KOPT-K1 (cell line): ENCODE data around the gene CX3CR1.

Experiments used
- H3K27ac ChIP-seq: fragments of 200-600 bp; sonication (generic); 2 replicates; pipeline ENCODE4 v1.5.1; 2016; ENCODE audit warnings: antibody characterized with exemption, mild to moderate bottlenecking, low read depth, low read length; ENCODE audit not compliant: poor library complexity, severe bottlenecking
- H3K36me3 ChIP-seq: fragments of 200-600 bp; sonication (generic); 2 replicates; pipeline ENCODE4 v1.5.1; 2017; ENCODE audit warnings: antibody characterized with exemption, mild to moderate bottlenecking, low read length, moderate library complexity; ENCODE audit not compliant: insufficient read depth
- H3K9me3 ChIP-seq: fragments of 200-600 bp; sonication (generic); 2 replicates; pipeline ENCODE4 v1.5.1; 2017; ENCODE audit warnings: antibody characterized with exemption, low read length, mild to moderate bottlenecking; ENCODE audit not compliant: insufficient read depth, poor library complexity, severe bottlenecking

CX3CR1 gene

DNA sequence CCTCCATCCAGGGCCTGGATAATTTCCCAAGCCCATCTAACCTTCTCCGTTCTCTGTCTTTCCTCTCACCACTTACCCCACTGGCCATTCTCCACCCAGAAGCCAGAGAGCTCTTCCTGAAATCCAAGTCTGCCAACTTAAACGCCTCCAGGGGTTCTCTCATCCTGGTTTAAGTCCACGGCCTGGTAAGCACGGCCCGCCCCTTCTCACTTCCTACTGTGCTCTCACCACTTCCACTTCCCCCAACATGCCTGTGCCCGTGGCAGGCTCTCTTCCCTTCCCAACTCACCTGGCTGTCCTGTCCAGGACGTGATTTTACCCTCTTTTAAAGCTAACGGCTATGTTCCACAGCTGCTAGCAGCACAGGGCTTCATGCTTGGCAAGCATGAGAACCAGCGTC is 1.7 kb upstream of the CX3CR1 start:
- no peaks in the 10 kb centered on the region for H3K9me3 ChIP-seq
- no peaks in the 10 kb centered on the region for H3K36me3 ChIP-seq
- H3K27ac ChIP-seq: no peak overlapping the region

DNA sequence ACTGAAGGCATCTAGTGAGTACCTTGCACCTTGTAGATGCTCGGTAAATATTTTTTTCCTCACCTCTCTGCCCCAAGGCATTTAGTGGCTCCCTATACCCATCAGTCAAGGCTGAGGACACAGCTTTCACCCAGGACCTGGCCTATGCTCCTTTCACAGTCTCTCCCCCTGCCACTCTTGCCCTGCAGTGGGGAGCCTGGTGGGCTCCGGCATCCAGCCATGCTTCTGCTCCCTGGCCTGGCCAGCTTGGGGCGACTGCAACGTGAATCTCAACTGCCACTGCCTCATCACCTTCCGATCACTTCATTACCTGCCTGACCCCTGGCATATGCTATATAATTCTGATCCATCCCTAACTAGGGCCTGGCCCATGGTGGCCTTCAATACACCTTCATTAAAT is 735 bp upstream of the CX3CR1 start:
- Histone ChIP-seq H3K9me3 (no peaks in the 10 kb centered on the region), H3K27ac (no peak overlapping the region), H3K36me3 (no peaks in the 10 kb centered on the region)

DNA sequence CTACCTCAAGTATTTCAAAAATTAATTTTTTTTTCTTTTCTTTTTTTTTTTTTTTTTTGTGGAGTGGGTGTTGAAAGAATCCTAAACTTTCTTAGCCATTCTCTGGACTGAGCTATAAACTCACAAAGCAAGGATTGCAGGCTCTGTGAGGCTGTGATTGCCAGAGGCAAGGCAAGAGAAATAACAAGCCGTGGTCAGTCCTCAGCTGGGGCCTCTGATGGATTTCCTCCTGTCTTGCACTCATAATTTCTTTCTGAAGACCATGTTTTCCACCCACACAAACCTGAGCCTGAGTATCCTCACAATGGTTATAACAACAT is 1.3 kb downstream of the CX3CR1 start:
- Histone ChIP-seq H3K27ac (no peak overlapping the region), H3K9me3 (no peaks in the 10 kb centered on the region), H3K36me3 (no peaks in the 10 kb centered on the region)

DNA sequence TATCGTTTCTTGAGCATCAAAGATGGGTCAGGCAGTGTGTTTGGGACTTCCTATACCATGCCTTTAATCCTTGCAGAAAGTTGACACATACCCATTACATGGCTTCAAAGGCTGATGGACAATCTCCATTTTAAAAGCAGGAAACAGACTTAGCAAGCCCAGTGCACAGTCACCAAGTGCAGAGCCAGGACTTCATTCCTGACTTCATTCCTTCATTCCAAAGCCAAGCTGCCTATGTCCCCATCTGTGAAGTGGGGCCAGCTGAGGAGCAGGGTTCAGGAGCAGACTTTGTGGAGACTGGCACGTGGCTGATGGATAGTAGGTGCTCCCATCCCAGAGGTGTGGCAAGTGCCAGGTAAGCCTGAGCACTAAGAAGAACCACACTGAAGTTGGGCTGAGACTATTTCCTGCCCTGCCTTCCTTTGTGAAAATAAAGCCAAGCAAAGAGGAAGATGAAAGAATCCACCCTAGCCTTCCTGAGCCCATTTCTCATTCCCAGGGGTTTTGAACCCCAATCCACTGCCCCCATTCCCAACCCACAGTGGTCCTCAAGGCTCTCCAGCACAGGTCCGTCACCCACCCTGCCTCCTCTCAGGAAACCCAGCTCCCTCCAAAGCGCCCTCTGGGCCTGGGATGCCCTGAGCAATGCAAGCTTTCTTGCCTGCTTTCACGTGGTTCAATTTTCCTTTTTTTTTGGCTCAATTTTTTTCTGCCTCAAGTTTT is 1.8 kb downstream of the CX3CR1 start:
- Histone ChIP-seq H3K27ac (no peak overlapping the region), H3K36me3 (no peaks in the 10 kb centered on the region), H3K9me3 (no peaks in the 10 kb centered on the region)

DNA sequence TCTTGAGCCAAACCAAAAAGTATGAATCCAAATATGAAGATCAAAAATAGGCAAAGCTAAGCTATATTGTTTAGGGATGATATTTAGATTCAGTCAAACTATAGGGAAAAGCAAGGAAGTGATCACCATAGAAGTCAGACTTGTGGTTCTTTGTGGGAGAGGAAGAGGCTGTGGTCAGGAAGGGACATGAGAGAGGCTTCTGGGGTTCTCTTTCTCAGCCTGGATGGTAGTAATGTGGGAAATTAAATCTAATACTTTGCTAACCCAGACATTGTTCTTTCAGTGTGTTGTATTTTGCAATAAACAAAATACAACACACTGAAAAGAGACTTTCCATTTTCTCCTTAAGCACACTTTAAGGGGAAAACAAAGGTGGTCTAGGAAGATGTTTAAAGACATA is 3.1 kb downstream of the CX3CR1 start:
- H3K36me3 ChIP-seq: no peaks in the 10 kb centered on the region
- no peaks in the 10 kb centered on the region for H3K9me3 ChIP-seq
- no peak overlapping the region for H3K27ac ChIP-seq

DNA sequence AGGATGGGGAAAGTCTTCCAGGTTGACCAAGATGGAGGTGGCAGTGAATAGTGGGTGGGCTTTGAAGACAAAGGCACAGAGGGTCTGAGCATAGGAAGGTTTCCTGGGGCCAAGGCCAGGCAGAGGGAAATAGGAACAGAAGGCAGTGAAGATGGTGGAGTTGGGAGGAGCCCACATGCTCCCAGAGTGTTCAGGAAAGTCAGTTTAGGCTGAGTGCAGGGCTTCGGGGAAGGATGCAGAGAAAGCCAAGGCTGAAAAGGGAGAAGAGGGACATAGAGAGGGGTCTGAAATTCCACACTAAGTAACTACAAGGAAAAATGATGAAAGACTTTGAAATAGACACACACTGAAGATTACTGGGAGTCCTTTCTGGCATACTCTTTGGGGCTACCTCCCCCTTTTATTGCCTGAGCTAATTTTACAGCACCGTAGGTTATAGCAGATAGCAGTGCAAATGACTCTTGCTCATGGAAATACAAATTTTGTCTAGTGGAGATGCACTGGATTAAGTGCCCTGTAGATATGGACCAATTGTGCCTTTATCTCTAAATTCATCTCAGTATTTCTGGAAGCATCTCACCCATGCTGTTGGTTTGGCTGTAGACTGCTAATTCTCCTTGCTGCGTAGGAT is 3.8 kb downstream of the CX3CR1 start:
- Histone ChIP-seq H3K9me3 (no peaks in the 10 kb centered on the region), H3K27ac (no peak overlapping the region), H3K36me3 (no peaks in the 10 kb centered on the region)

DNA sequence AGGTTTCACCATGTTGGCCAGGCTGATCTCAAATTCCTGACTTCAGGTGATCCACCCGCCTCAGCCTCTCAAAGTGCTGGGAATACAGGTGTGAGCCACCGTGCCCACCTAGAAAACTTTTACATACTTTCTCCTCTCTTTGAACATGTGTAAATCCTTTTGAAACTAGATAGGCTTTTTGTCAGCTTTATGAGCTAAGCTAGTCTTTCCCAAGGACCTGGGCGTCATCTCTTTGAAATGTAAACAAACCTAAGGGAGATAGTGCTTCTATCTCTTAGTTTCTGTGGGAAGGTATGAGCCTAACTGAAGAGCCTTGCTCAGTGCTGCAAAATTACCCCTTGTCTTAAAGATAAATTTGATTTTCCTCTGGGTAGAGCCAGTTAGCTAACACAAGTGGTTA is 4.8 kb downstream of the CX3CR1 start:
- no peaks in the 10 kb centered on the region for H3K36me3 ChIP-seq
- no peak overlapping the region for H3K27ac ChIP-seq
- H3K9me3 ChIP-seq: no peaks in the 10 kb centered on the region

DNA sequence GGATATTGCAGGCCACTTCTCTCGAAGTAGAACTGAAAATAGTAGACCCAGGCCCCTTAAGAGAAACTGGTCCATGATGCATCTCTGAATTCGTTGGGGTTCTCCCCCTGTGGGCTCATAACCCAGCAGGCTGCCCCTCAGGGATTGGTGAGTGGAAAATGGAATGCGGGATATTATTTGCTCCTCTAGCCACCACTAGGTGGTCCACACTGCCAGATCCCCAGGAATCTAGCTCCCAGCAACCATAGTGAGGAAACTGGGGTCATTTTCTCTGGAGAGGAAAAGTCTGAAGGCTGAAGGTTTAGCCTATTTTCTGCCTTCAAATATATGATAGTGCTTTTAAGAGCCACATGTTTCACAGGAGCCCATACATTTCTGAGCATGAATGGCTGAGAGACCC is 6.7 kb downstream of the CX3CR1 start:
- Histone ChIP-seq H3K9me3 (no peaks in the 10 kb centered on the region), H3K36me3 (no peaks in the 10 kb centered on the region), H3K27ac (no peak overlapping the region)

DNA sequence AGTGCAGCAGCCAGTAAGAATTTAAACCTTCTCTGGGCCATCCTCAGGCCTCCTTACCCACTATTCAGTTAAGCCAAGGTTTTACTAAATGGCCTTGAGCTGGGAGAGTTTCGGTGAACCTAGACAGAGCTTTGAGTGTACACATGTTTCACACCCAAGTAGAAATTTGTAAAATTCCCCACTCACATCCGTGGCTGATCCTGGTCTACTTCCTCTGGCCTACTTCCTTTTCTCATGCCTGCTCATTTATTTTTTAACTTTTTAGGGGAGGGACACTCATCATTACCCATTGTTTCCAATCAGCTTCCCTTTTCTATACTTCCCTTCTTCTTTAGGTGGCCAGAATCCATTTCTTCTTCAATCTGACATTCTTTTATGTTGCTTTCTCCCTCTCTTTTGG is 7.6 kb downstream of the CX3CR1 start:
- Histone ChIP-seq H3K36me3 (no peaks in the 10 kb centered on the region), H3K9me3 (no peaks in the 10 kb centered on the region), H3K27ac (no peak overlapping the region)

DNA sequence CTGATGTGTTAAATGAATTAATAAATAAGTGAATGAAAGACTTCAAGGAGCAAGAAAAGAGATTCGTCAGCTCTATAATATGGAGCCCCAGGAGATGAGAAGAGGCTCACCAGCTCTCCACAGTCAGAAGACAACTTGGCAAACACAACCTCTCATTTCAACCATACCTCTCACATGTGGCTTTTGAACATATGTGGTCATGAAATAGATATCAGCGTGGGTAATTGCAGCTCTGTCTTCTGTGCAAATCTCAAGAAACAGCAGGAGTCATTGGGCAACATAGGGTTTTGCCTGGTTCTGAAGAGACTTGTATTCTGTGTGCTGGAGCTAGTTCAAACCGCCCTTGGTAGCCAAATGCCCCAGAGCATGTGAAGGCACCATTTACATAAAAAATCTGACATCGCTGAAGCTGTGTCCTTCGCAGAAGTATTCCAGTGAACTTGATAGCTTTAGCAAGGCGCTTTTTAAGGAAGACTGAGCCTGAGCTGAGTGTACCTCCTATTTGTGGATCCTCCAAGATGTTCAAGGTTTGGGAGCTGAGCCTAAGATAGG is 8.4 kb downstream of the CX3CR1 start:
- Histone ChIP-seq H3K9me3 (no peaks in the 10 kb centered on the region), H3K27ac (no peak overlapping the region), H3K36me3 (no peaks in the 10 kb centered on the region)

DNA sequence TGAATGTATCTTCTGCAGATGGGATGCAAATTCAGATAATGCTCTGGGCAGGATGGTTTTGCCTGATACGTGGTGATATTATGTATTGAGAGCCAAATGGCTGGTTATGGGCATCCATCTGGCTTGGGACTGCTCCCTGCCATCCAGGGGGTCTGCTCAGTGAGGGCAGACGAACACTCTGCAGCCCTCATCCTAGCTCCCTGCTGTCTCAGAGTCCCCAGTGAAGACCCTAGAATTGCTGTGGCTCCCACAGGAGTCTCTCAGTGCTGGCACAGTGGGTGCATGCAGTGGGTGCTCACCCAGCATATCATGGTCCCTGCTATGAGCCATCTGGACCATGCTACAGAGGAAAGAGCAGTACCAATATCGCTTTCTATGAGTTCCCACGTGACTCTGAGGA is 10.3 kb downstream of the CX3CR1 start:
- H3K36me3 ChIP-seq: no peaks in the 10 kb centered on the region
- no peak overlapping the region for H3K27ac ChIP-seq
- no peaks in the 10 kb centered on the region for H3K9me3 ChIP-seq

DNA sequence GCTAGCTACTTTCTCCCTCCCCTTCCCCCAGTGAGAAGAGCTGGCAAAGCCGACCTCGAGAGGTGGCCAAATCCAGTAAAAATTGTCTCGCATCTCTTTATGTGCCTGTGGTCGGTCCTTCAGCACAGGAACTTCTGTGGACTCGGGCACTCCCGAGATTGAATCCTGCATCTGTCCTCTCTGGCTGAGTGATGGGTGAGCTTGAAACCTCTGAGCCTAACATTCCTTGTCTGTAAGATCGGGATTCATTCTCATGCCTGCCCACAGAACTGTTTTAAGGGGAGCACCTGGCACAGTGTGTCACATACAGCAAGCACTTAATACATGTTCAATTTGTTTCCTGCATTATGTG is 11.3 kb downstream of the CX3CR1 start:
- no peaks in the 10 kb centered on the region for H3K36me3 ChIP-seq
- H3K9me3 ChIP-seq: no peaks in the 10 kb centered on the region
- H3K27ac ChIP-seq: no peak overlapping the region

DNA sequence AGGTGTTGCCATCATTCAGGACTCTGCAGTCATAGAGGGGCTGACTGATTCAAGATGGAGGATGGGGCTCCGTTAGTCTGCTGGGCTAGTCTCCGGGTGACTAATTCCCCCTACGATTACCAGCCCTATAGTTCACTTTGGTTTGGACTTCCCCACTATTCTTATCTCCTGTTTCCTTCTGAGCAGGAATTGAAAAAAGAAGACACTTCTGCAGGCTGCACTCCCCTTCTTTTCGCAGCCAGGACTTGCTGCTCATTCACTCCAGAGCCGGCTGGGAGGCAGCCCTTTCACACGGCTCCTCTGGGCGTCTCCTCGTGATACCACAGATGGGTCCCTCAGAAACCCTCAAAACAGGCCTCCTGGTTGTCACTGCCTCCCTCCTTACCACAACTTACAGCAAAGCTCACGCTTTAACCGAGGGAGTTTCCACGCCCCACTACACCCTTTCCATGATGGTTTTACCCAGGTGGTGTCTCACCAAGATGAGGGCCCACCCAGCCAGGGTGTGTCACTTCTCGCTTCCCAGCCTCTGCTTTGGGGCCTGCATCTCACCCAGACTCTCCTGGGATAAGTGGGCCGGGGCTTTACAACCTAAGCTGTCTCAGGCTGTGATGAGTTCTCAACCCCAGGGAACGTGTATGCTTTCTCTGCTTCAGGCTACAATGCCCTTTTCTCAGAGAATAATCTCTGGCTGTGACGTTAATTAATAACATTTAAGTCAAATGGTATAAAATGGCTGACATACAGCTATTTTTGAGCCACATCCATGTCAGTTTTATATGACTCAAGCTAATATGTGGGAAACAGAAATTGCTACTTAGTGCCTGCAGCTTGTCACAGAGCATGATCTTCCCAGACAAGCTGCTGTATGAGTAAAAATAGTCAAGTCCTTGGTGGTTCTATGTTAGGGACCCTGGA is 11.9 kb downstream of the CX3CR1 start:
- Histone ChIP-seq H3K9me3 (no peaks in the 10 kb centered on the region), H3K27ac (no peak overlapping the region), H3K36me3 (no peaks in the 10 kb centered on the region)

DNA sequence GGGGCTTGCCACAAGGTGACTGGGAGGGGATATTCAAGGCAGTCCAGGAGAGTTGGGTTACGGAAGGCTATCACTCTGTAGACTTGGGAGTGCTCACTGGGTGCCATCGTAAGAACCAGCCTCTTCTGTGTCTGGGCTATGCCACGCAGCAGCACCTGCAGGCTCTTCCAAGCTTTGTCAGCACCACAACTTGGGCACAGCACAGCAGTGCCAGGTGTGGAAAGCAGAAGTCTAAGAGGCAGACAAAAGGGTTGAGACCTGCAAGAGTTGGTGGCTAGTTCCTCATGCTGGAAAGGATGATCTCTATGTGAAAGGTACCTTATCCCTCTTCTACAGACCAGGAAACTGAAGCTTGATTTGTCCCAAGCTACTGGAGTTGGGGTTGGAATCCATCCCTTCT is 15.8 kb downstream of the CX3CR1 start:
- Histone ChIP-seq H3K27ac (no peak overlapping the region), H3K9me3 (no peaks in the 10 kb centered on the region), H3K36me3 (no peaks in the 10 kb centered on the region)

DNA sequence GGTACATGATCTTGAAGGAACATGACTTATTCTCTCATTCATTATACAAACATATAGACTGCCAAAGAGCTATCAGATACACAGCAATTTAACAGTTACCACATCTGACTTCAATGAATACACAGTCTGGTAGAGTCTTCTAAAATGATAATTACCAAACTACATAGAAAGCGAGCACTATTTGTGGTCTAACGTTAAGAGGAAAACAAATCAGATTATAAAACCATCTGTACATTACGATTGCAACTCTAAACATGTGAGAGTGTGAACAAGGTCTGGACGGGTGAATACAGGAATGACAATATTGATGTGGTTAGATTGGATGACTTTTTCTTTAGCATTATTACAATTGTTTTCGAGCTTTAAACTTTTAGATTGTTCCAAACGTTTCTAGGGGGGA is 16.3 kb downstream of the CX3CR1 start:
- H3K36me3 ChIP-seq: no peaks in the 10 kb centered on the region
- no peaks in the 10 kb centered on the region for H3K9me3 ChIP-seq
- H3K27ac ChIP-seq: no peak overlapping the region
